ENCODE results near the gene TNRC6C.
"Not testable (repeated sequence)": the region's sequence is repeated elsewhere in the genome, so short reads cannot be mapped to it uniquely, and the experiment has no call there.

GRCh38 chr17:78139861-78140168 lies 181.3 kb downstream of the TNRC6C start:
- not testable (repeated sequence) for TF ChIP-seq POLR2A, CTCF (IDR thresholded peaks at IDR 0.05)

Measured in sigmoid colon (tissue), 3 donors.